ENCODE data around the gene AKT2.

The AKT2 gene

DNA sequence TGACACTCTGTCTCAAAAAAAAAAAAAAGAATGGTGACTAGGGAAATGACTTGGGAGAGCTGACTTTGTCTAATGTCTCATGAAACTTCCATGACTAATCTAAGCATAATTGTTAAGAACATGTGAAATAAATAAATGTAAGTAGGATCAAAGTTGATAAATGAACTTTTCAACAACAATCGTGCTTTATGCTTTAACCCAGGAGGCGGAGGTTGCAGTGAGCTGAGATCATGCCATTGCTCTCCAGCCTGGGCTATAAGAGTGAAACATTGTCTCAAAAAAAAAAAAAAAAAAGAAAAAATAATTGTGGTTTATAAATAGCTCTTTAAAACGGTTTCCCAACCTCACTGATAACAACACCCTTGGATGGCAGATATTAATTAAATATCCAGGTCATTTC, 12.9 kb upstream of the AKT2 start:
- DNase-seq: no peak

DNA sequence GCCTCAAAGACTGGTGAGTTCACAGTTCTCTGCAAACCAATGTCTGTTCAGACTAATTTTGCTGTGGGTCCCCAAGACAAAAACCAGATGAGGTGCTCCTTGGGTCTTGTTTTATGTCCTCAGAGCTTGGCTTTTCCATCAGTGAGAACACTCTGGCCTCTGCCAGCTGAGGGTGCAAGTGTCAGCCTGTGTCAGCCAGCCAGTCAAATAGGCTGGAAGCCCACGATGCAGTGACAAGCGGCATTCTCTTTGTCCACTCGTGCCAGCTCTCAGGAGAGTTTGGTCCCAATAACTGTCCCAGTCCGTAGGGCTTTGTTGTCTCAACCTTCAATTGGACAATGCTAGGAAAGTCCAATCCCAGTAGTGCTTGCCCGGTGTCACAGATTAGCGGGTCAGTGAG, 9.4 kb upstream of the AKT2 start:
- DNase-seq: no peak

DNA sequence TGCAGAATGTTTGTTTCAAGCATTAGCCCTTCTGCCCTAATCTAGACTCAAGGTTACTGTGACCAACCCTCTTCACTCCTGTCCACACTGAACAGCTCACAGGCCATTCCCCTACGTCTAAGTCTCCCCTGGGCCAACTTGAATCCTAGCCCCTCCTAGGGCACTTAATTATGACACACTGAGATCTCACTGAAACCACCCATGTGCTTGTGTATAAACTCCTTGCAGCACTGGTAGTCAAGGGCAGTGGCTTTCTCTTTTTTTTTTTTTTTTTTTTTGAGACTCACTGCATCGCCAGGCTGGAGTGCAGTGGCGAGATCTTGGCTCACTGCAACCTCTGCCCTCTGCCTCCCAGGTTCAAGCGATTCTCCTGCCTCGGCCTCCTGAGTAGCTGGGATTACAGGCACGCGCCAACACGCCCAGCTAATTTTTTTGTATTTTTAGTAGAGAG, 1.9 kb upstream of the AKT2 start:
- DNase-seq: no peak

DNA sequence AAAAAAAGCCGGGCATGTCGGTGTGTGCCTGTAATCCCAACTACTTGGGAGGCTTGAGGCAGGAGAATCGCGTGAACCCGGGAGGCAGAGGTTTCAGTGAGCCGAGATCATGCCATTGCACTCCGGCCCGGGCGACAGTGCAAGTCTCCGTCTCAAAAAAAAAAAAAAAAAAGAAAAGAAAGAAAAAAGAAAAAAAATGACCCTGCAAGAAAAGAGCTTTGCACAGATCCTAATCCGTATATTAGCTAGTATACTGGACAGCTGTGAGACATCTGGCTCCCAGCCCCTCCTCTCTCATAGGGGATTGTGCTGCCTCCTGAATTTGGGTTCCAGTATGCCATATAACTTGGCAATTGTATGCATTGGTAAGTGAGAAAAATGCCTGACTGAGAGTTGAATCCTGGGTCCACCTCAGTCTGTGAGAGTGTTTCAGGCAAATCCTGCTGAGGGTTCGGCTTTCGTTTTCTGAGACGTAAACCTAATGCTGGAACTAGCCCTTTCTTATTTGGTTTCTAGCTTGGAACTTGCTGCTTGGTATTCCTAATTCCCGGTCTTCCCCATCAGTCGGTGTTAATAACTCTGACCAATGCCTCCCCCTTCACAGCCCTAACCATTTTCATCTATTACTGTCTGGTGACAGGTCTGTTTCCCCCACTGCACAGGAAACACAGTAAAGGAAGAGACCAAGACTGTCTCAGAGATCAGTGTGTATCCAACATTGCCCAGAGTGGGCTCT, 1.3 kb upstream of the AKT2 start:
- DNase-seq: no peak

DNA sequence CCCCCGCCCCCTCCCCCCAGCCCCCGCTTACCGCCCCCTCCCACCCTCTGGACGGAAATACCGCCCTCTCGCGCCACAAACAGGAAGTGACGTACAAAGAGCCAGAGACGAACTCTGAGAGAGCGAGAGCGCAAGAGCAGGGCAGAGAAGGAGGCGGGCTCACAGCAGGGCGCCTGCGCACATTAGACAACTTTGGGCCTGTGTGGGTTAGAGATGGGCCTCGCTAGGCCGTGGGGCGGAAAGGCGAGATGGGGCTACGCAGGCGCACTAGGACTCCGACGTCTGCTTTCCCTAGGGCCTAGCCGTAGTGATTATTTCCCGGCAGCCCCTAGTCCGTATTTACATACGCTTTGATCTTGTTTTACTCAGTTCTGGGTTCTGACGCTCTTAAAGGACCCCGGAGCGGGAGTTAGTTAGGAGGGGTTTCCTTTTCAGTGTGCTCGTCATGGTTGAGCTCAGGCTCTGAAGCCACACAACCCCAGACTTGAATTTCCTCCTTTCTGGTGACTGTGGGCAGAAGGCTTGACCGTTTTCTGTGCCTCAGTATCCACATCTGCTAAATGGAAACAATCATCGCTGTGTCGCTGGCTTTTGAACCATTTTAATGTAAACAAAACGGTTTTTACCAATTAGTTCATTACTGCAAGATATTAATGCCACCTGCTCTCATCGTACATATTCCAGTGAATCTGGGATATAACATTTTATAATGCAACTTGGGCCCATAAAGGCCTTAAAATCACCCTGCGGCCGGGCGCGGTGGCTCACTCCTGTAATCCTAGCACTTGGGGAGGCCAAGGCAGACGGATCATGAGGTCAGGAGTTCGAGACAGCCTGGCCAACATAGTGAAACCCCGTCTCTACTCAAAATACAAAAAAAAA, 449 bp upstream of the AKT2 start:
- DNase-seq: peak; percentile 100

DNA sequence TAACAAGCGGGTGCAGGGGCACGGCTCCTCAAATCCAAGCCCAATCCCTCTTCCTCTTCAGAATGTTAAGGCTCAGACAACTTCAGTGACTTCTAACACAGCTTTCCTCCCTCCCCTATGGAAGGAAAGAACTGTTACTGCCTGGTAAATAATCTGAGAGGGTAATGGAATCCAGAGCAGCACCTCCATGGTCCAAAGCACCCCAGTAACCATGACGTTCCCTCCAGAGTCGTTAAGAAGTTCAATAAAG, 969 bp downstream of the AKT2 start:
- DNase-seq: no peak

DNA sequence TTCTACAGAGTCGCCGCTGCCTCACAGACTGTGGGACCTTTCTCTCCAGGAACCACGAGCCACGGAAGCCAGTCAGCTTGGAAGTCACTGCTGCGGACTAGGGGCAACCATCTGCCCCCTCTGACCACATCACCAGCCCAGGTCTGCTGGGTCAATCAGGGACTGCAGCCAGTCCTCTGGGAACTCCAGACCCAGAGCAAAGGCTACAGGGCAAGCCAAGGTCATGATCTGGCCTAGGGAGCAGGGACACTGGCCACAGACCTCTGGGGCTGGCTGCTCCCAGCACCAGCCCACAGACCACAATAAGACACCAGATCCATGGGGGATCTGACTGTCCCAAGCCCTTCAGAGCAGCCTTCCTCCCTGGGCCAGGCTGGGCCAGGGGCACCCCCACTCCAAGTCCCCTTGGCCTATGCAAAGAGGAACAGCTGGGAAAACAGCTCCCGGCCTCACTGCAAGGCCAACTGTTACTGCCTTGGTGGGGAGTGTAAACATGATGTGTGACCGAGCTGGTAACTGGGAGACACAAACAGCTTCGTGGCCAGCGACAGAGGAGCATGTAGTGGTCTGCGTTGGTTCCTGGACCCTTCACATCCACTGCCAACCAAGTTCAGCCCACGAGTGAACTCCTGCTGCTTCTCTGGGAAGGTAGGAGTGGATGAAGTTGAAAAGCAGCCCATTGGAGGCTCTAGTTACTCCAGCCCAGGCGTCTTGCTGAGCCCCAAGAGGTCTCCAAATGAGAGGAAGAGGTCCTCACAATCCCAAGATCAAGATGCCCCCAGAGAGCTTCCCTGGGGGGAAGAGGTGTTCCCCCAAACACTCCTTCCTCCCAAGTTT, 1.5 kb downstream of the AKT2 start:
- DNase-seq: no peak

DNA sequence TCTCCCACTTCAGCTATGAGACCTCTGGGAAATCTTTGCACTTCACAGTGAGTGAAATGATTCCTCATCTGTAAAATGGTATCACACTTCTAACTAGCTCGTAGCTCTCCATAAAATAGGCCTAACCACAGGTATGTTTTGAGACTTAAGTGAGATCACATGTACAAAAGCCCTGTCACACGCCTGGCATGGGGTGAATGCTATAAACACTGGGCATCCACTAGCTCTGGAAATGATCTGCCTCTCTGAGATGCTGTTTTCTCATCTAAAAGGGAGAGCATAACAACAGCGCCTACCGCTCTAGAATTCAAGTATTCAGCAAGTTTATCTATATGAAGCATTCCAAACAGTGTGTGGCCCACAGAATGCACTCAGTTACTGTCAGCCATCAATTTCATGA, 2.2 kb downstream of the AKT2 start:
- no peak for DNase-seq

DNA sequence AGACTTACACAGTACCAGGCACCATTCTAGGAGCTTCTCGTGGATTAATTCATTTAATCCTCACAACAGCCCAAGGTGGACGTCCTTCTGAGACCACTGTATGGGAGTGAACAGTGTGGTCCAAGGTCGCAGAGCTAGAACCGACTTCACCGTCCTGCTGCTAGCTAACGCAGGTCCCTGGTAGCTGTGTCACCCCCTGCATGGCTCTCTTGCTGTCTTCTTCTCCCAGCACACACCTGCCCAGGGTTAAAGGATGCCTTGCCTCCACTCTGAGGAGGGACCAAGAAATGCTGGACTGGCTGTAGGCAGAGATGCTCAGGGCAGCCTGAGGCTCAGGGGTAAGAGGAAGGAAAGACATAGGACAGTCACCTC, 3.0 kb downstream of the AKT2 start:
- no peak for DNase-seq

DNA sequence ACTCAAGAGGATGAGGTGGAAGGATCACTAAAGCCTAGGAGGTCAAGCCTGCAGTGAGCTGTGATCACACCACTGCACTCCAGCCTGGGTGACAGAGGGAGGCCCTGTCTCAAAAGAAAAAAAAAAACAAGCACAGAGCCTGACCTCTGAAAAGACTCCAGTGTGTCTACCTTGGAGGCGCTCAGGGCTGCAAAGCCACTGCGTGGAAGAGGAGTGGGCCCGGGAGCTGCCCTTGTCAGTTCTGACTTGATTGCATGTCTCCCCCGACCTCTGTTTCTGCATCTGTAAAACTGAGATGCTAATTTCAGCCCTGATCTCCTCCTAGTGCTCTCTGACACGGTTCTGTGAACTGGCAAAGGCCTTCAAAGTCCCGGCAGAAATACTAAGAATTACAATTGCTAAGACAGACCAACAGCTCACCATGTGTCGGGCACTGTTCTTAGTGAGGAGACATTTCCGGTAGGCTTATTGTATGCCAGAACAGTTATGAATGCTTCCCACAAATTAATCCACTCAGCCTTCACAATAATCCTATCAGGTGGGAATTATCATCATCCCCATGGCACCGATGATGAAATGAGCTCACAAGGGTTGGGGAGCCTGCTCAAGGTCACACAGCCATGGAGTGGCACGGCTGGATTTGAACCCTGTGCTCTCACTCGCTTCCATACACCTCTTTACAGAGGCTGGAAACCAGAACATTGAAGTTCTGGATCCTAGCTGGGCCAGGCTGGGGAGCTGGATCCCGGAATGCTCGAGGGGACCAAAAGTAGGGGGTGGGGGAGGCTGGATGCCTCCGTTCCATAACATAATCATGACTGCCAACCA, 3.5 kb downstream of the AKT2 start:
- no peak for DNase-seq

DNA sequence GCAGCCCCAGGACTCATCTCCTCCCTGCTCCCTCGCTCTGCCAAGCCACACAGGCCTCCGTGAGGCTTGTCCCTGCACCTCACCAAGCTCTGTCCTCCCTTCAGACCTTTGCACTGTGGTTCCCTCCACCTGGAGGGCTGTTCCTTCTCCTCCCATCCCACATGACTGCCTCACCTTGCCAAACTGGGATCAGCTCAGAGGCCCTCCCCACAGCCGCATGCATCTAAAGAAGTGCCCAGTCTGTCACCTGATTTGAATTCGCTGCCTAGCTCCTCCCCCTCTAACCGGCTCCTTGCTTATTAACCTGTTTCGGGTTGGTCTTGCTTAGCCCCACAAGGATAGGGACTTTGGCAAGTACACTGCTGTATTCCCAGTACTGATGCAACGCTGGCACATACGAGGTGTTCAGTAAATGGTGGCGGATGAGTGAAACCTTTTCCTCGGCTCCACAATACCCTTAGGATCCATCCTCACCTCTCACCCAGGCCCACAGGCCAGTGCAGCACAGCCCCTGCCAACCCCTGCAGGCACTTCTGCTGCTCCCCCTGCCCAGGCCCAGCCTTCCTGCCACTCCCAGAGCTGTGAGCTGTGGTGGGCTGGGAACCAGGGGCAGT, 4.4 kb downstream of the AKT2 start:
- DNase-seq: no peak

DNA sequence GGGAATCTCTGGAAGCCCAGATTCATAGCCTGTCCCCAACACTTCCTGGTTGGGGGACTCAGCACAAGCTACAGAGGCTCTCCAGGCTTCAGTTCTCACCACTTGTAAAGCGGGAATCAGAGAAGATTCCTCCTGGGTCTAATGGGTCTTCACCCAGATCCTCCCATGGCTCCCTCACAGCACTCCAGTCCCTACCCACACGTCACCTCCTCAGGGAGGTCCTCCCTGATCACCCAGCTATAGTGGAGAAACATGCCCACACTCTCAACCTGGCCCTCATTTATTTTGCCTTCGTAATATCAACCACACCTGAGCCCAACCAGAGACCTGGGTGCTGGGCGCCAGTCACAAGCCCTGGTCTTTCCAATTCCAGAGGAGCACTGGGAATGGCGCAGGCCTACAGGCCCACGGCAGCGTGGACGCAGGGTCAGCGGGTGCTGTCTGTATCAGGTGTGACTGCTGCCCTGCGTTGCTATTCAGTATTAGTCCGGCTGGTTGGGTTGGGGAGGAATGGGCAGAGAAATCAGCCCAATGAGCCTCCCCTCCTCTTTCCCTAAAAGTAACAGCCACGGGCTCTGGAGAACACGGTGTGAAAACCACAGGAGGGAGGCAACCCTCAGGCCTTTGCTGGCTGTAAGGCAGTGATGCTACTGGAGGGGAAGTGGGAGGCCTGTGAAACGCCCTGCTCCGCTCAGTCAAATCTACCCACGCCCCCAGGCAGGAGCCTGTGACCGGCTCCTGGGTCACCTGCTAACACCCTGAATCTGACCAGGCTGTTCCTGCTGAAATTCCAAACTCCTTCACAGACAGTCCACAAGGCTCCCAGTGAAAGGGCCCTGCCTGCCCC, 5.2 kb downstream of the AKT2 start:
- DNase-seq: peak in 1 of 2 donors; percentile 19

DNA sequence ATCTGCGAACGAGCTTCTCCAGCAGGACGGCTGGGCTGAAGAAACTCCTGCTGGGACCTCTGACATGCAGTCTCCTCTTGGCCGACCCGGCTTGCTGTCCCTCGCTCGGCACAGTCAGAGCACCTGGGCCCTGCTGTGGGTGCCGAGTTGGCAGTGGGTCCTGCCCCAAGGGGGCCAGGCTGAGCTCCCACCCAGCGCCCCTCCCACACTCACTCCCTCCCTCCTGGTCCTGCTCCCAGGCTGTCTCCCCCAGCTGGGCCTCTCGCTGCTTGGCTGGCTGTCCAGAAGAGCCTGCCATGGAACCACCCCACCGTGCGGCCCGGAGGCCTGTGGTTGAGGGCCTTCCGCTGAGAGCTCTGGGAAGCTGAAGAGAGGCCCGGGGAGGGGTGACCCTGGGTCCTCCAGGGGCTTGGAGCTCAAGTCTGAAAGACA, 6.0 kb downstream of the AKT2 start:
- DNase-seq: no peak

DNA sequence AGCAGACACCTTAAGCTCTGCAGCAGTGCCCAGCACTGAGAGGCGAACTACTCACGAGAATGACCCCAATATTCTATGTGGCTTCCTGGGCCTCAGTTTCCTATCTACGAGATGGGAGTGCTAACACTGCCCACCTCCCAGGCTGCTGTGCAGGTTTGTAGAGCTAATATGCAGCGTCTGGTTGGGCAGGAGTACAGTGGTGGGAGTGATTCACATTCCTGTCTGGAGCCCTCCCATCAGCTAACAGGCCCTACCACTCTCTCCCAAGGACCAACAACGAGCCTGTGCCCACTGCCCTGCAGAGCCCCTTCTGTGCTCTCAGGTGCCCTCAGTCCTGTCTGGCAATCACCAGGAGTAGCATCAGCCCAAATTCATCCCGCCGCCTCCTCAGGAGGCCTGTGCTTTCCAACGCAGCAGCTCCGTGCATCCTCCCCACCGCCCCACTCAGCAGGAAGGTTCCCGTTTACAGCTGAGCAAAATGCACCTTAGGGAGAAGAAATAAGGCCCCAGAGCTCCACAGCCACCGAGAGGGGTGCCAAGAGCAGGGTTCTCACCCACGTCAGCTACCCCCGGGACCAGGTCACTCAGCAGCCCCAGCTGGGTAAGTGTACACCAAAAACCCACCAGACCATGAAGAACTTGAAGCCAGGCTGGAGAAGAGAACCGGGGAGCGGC, 6.6 kb downstream of the AKT2 start:
- no peak for DNase-seq

DNA sequence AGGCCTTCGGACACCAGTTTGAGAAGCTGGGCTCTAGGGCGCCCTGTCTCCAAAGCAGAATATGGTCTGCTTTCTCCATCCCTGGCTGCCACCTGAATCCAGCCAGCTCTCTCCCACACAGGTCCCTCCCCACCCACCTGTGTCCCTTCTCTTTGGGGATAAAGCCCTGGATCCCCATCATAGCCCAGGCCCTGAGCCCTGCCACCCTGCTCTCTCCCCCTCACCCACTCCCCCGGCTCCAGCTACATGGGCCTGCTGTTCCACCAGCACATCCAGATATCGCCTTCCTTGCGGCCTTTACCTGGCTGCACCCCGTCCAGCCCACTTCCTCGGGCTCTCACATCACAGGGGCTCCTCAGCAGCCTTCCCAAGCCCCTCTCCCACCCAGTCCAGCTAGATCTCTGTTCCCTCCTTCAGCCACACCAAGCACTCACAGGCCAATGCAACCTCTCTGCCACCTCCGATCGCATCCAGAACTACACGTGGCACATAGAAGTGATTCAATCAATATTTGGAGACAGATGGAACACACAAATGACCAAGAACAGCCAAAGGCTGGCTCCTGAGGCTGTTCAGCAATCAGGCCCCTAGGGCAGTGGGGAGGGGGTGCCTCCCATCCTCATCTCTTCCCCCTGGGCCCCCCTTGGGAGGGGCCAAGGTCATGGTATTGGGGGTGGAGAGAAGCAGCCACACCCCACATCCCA, 7.6 kb downstream of the AKT2 start:
- no peak for DNase-seq

DNA sequence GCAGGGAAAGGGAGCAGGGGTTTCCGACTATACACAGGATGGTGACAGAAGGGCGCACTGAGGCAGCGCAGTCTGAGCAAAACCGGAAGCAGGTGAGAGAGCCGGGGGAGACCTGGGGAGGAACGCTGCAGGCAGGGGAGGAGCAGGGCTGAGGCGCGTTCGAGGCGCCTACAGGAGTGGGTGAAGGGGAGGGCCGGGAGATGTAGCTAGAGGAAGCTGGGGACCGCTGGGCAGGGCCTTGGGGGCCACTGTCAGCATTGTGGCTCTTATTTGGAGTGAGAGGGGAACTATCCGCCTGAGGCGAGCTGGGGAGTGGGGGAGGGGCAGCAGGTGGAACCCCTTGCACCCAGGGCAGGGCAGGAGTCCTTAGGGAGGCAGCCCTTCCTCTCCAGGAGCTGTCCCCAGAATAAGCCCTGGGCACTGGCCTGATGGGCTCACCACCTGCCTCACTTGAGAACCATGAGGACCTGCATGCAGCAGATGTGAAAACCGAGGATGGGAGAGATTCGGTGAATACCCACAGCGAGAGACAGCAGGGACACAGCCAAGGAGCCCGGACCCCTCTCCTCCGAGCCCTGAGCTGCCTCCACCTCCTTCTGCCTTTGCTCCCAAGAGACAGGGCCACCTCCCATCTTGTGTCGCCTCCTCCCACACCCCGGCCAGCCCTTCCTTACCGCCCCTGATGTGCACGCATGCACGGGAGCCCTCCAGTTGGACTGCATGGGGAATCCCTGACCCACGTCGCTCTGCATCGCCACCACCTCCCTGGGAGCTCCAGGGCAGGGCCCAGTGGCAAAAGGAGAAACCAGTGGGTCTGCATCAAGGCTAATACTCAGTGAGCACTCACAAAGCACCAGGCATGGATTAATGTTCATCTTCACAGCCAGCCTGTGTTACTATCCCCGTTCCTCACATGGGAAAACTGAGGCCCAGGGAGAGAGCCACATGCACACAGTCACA, 10.3 kb downstream of the AKT2 start:
- peak; percentile 22 to 34 for DNase-seq

DNA sequence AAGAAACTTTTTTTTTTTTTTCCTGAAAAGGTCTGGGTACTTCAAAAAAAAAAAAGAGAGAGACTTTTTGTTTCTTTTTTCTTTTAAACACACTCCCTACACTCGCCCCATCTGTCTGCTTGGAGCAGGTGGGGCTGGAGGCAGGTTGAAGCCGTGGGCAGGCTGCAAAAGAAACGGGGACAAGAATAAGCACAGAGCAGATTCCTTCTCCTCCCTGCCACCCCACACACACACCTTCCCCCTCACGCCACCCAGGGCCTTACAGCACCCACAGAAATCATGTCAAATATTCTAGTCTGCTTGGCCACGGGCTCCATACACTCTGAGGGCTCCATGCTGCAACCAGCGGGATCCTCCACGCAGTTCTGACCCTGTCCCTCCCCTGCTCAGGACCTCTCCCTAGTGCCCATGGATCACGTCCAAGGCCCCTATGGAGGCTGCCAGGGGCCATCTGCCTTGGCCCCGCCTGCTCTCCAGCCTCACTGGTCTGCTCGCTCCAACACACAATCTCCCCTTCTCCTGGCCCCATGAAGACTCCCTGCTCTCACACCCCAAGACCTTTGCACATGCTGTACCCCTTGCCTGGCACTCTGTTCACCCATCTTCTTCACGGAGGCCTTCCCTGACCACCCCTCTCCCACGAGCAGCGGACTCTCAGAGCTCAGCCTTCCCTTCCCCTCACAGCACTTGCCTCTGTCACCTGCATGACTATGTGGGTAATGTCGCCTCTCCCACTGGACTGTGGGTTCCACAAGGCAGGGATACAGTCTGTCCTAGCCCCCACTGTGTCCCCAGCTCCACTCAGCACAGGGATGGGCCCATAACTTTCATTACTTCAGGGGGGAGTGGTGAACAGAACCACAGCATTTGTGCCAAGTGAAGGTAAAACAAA, 11.4 kb downstream of the AKT2 start:
- no peak for DNase-seq

DNA sequence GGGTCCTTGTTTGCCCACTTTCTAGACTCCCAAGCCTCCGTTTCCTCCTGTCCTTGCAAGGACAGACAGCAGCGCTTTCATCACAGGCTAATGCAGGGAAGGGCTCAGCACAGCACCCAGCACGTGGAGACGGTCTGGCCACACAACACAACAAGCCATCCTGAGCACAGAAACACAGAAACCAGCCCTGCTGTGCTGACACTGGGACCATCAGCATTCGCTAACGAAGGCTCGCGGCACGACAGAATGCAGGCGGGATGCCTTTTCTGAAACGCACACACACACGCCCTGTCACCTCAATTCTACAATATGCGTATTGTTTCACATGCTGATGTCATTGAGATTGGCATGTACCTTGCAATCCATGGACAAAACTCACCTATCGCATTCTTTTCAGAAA, 12.9 kb downstream of the AKT2 start:
- DNase-seq: no peak
